CD4-positive, alpha-beta T cell treated with Interleukin-17A for 4 hours (primary cell): ENCODE measurements around the gene SYT17.

Experiments used
- DNase-seq: peaks from one replicate; pipeline ENCODE4 v3.0.0-alpha.2; 2020; ENCODE audit warnings: mixed read lengths

Gene SYT17

DNA sequence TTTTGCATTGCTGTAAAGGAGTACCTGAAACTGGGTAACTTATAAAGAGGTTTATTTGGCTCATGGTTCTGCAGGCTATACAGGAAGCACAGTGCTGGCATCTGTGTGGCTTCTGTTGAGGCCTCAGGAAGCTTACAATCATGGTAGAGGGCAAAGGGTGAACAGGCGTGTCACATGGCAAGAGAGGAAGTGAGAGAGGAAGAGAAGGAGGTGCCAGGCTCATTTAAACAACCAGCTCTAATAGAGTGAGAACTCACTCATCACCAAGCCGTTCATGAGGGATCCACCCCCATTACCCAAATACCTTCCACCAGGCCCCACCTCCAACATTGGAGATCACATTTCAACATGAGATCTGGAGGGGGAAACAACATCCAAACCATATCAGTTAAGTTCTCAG, 101.1 kb downstream of the SYT17 start:
- DNase-seq = no peak

DNA sequence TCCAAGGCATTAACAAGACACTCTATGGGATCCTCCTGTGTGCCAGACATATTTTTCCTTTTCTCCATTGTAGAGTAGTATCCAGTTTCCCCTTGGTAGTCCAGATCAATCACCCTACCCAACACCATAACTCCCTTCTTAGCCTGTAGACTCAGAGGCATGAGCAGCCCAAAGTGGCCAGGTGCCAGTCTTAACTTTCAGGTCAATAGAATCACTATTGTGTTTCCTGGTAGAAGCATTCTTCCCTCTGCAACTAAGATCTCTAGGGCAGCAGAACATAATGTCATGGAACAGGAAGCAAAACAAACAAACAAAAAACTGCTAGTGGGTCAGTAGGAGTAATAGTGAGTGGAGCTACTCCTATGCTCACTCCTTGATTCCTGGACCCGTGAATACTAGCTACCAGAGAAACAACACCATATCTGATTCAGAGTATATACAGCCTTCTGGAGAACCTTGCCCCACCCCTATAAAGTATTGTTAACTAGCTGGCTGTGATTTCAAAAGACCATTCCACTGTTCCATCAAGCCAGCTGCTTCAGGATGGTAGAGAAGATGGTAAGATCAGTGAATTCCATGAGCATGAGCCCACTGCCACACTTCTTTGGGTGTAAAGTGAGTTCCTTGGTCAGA, 106.2 kb downstream of the SYT17 start:
- DNase-seq = no peak

GRCh38 chr16:19278403-19278802, 110.4 kb downstream of the SYT17 start:
- no peak for DNase-seq

- no peak for DNase-seq
These were observed 113.2 kb downstream of the SYT17 start for GRCh38 chr16:19281246-19281645.

- DNase-seq = no peak
These were observed 114.1 kb downstream of the SYT17 start for GRCh38 chr16:19282101-19282500.

GRCh38 chr16:19283637-19284036, 115.6 kb downstream of the SYT17 start:
- DNase-seq = no peak

DNA sequence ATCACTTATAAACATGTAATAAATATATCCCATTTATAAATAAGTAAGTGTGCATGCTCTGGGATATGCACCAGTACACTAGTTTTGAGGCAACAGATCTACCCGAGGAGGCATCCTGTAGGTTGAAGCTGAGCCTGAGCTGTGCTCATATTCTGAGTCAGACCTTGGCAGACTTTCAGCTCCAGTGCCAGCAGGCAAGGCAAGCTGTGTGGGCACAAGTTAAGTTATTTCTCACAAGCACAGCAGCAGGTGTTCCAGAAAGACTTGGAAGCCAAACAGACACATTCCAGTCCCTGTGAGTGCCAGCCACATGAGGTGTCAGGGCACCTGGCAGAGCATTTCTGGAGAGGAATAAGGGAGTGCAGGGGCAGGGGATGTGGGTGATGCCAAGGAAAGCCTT, 116.2 kb downstream of the SYT17 start:
- DNase-seq = no peak

DNA sequence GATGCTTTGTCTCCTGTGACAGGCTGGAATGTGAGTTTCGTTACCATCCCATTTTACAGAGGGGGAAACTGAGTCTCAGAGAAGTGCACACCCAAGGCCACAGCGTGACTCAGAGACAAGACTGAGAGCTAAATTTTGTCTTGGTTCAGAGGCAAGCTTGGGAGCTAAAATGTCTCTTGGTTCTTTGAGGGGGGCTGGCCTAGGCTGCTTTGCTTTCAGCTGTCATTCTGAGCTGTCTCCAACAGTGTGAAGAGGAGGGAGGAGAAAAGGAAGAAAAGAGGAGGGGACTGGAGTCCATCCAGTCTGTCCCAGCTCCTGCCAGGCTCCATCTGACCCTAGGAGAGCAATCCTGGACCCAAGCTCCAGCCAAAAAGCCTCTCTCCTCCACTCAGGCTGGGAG, 117.4 kb downstream of the SYT17 start, which contains the start of gene CLEC19A:
TSS of gene CLEC19A (plus strand) at position 301 of the 400 bp plus-strand sequence. CDS start 121 bp downstream, outside the sequence.
- DNase-seq = no peak

GRCh38 chr16:19286827-19287226, 118.8 kb downstream of the SYT17 start:
- no peak for DNase-seq

- DNase-seq = no peak
These were observed 119.2 kb downstream of the SYT17 start for GRCh38 chr16:19287241-19287640.

DNA sequence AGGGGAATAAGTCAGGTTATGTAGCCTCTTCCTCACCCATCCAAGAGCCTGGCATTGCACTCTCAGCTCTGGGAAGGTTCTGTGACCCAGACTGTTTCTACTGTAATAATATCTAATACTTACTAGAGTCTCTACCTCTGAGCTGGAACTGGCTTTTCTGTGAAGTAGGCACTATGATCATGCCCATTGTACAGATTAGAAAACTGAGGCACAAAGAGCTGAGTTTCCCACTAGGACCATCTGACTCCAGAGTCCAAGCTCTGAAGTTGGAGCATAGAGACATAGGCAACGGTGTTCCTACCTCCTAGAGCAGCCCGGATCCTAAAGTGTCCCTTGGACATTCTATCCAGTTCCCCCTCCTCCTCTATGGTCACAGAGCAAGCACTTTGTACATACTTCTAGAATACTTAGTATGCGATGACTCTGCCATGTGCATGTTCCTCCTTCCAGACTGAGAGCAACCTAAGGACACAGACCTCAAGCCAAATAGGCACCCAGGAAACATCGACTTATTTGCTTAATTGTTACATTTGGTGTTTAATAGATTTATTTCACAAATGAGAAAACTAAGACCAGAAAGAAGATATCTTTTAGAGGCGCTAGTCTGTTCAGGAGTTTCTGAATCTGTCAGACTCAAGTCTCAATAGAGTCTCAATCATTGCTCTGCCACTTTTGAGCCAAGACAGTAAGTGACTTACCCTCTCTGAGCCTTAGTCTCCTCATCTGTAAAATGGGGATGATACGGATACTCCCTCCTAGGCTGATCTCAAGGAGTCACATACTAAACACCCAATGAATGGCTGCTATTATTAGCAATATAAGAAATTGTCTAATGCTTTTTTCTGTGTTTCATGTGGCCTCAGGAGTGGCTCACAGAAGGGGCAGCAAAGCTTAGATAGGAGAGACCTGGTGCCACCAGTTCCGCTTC, 121.1 kb downstream of the SYT17 start:
- DNase-seq = no peak

DNA sequence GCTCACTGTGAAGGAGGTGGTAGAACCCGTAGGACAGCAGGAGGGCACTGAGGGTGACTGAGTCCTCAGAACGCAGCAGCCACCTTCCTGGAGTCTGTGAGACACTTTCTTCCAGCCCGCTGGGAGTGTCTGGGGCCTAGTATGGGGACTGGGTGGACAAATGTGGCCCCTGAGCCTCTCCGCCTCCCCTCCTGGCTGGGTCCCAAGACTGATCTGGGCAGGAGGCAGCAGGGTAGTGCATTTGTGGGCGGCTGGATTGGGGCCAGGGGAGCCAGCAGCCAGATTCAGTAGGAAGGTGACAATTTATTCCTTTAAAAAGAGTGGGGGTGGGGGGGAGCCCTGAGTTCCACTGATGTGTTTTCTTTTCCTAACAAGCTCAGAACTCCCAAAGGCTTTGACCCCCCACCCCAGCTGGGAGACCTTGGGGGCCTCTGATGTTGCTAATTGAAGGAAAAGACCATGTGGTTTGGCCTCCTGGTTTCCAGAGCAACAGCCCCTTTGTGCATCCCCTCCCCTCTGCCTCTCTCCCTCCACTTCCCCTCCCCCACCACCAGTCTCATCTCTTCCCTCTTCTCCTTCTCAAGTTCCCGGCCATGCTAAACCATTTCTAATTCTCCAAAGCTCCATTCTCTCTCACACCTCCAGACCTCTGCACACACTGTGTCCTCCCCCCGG, 121.9 kb downstream of the SYT17 start:
- no peak for DNase-seq

GRCh38 chr16:19290860-19291259, 122.8 kb downstream of the SYT17 start:
- no peak for DNase-seq

- no peak for DNase-seq
These were observed 123.4 kb downstream of the SYT17 start for GRCh38 chr16:19291475-19291874.

GRCh38 chr16:19292186-19292585, 124.1 kb downstream of the SYT17 start:
- no peak for DNase-seq

DNA sequence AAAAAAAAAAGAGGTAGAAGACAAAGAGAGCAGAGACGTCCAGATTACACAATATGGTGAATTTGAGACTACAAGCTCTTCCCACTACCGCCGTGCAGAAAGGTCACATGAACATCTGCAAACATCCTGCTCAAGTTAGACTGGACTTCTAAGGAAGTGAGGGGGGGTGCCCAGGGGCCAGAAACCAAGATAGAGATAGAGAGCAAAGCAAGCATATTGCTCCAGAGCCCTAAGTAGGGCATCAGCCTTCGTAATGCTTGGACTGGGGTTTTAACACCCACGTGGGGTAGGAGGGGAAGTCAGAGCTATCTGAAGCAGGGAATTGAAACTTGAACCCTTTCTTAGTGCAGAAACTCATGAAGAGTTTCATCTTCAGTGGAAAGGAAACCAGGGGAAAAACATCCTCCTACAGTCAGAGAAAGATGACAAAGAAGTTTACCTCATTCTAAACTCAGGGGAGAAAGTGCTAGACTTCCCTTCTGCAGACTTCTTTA, 126.2 kb downstream of the SYT17 start:
- no peak for DNase-seq

- DNase-seq = no peak
These were observed 127.4 kb downstream of the SYT17 start for GRCh38 chr16:19295393-19295792.

DNA sequence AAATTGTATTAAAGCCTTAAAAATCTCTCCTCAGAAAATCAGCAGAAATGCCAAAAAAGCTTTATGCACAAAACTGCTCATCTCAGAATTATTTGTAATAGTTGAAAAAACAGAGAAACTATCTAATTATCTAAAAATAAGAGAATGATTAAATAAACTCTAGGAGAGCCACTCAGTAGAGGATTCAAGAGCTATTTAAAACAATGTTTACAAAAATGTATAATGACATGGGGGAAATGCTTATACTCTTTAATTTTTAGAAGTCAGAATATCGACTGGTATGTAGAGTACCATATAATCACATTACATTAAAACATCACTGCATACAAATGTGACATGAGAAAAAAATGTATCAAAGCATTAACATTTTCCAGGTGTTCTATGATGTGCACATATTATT, 129.4 kb downstream of the SYT17 start:
- no peak for DNase-seq

DNA sequence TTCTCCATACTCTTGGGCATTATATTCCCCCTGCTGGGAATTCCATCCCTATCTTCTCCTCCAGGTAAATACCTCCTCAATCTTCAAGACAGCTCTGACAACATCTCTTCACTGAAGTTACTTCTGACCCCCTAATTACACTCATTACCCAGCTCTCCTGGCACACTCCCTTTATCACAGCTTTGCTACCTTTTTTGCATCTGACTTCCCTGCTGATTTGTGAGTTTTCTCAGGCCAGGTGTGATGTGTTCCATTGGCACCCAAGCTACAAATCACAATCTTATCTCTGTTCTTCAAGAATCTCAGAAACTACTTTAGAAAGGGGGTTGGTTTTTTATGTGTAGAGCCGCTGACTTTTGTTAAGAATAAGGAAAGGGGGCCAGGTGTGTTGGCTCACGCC, 131.5 kb downstream of the SYT17 start:
- DNase-seq = no peak

DNA sequence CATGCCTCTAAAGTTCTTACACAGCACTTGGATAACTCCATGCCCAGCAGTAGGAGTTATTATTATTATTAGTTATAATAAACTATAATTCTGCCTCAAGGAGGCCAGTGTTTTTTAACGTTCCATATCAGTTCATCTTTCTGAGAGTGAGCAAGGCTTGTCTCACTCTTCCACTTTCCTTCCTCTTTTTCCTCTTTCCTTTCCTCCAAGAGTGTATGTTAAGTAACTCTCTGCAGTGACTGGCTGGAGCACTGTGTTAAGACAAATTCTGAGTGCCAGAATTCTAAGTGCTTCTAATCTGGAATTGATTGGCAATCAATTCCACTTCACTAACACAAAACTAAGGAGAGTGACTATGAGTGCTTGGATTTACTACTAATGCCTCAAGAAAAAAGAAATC, 133.9 kb downstream of the SYT17 start:
- no peak for DNase-seq

GRCh38 chr16:19304750-19305149, 136.7 kb downstream of the SYT17 start:
- no peak for DNase-seq

- no peak for DNase-seq
These were observed 137.4 kb downstream of the SYT17 start for GRCh38 chr16:19305443-19305842.

DNA sequence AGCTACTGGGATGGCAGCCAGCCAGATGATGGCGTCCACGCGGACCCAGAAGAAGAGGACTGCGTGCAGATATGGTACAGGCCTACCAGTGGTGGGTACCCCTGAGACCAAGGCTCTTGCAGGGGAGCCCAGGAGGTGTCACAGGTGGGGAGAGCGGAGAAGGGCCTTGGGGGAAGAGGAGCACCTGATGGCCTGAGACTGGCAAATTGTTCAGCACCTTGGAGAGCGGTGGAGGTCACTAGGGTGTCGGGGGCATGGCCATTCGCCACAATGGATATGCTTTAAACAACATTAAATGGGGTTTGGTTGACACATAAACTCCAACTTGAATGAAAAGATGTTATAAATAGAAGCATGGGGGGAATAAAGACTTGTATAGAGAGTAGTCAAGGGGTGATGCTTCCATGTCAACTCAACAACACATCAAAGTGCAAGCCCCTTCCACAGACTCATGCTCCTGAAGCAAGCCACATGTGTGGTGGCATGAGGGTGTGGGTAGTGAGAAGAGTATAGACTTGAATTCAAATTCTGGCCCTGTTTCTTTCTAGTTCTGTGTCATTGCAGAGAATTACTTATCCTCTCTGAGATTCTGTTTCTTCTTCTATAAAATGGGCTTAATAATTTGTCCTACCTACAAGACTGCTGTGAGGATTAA, 139.7 kb downstream of the SYT17 start:
- DNase-seq = no peak
